ENCODE results near the gene VPS52.
A peak's percentile ranks its signal among the peaks of the same experiment; 100 is the strongest.

VPS52 gene

DNA sequence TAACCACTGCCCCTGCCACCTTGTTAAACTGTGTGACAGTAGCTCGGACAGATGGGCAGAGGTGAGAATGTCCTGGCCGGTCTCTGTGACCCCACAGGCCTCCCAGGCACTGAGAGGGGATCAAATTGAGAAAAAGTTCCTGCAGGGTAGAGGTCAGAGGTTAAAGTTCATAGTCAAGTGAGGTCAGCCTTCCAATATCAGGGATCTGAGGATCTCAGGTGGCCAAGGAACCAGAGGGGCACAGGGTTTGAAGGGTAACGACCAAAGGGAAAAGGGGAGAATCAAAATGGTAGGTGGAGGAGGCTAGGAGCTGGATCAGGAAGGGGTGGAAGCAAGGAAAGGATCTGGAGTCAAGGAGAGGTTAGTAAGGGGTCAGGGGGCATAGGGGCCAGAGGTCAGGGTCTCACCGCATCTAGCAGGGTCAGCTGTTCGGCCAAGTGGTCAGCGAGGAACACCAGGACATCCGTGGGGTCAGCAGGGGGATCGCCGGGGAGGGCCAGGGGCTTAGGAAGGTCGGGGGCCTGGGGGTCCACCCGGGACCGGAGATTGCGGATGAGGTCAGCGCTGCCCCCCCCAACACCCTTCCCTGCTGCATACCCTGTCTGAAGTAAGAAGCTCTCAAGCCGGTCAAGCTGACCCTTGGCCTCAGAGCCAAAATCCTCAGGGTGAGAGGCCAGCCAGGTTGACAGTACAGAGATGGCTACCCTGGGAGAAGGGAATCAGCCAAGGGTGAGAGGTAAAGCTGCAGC is 24.1 kb upstream of the VPS52 start:
- no peak for DNase-seq (ENCODE audit: low read depth)
- H3K4me3 ChIP-seq (ENCODE audit: control insufficient read depth, low read depth, low read length), result no peak overlapping the region
- TF ChIP-seq, protein P1, sequence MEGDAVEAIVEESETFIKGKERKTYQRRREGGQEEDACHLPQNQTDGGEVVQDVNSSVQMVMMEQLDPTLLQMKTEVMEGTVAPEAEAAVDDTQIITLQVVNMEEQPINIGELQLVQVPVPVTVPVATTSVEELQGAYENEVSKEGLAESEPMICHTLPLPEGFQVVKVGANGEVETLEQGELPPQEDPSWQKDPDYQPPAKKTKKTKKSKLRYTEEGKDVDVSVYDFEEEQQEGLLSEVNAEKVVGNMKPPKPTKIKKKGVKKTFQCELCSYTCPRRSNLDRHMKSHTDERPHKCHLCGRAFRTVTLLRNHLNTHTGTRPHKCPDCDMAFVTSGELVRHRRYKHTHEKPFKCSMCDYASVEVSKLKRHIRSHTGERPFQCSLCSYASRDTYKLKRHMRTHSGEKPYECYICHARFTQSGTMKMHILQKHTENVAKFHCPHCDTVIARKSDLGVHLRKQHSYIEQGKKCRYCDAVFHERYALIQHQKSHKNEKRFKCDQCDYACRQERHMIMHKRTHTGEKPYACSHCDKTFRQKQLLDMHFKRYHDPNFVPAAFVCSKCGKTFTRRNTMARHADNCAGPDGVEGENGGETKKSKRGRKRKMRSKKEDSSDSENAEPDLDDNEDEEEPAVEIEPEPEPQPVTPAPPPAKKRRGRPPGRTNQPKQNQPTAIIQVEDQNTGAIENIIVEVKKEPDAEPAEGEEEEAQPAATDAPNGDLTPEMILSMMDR (conservative IDR thresholded peaks at IDR 0.05; ENCODE audit: control insufficient read depth, insufficient read depth, low read depth, low read length), result no peak

DNA sequence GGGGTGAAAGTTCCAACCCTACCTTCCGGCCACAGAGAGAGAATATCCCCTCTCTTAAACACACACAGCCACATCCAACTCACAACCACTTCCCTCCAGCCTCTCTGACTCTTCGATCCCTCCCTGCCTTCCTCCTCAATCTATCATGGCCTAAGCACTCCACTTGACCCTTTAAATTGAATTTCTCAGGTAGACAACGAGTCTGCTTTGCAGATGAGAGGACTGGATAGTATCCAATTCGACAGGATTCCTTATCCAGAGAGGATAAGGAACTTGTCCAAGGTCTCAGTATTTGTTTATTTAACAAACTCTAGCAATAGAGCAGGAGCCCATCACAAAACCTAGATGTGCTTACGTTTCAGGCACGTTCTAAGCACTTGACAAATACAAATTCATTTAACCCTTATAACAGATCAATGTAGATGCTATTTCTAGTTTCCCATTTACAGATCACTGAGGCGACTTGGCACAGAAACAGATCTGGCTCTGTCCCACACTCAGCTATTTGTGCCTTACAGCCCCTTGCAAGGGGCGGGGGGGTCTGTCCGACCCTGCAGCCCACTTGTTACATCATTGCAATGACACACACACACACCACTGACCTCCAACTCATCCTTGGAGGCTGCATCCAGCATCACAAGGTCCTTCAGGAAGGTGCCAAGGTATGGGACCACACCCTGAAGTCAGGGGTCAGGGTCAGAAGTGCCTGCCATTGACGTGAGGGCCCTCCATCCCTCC is 22.6 kb upstream of the VPS52 start:
- TF ChIP-seq, protein P1 (conservative IDR thresholded peaks at IDR 0.05; ENCODE audit: control insufficient read depth, insufficient read depth, low read depth, low read length), result no peak
- no peak overlapping the region for H3K4me3 ChIP-seq (ENCODE audit: control insufficient read depth, low read depth, low read length)
- no peak for DNase-seq (ENCODE audit: low read depth)

DNA sequence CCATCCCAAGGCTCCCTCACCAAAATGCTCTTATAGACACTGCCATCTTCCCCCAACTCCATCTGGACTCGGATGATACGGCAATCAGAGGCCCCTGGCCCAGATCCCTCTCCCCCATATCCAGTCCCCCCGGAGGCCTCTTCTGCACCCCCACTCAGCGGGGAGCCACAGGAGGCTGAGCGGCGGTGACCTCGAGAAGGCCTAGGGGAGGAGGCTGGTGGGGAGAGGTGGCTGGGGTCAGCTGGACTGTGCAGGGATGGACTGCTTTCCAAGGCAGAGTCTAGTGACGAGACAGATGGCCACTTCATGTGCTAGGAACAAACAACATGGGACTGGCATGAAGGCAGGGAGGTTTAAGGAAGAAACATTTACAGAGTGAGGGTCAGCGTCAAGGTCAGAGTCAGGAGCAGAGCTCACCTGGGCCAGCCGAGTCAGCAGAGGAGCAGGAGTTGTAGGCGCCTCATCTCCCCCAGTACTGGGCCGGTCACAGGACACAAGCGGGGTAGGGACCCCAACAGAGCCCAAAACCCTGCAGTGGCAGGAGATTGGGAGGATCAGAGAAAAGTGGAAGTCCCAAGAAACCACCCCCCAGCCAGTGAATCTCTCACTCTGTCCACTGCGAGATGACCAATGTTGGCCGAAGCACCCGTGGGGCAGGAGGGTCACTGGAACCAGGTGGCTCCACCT is 21.5 kb upstream of the VPS52 start:
- TF ChIP-seq, protein P1 (conservative IDR thresholded peaks at IDR 0.05; ENCODE audit: control insufficient read depth, insufficient read depth, low read depth, low read length), result no peak
- H3K4me3 ChIP-seq (ENCODE audit: control insufficient read depth, low read depth, low read length), result no peak overlapping the region
- DNase-seq (ENCODE audit: low read depth), result no peak

GRCh38 chr6:33290459-33290858 is 18.8 kb upstream of the VPS52 start:
- TF ChIP-seq, protein P1 (conservative IDR thresholded peaks at IDR 0.05; ENCODE audit: control insufficient read depth, insufficient read depth, low read depth, low read length), result no peak
- peak overlapping the region; percentile 96 for H3K4me3 ChIP-seq (ENCODE audit: control insufficient read depth, low read depth, low read length)
- no peak for DNase-seq (ENCODE audit: low read depth)

DNA sequence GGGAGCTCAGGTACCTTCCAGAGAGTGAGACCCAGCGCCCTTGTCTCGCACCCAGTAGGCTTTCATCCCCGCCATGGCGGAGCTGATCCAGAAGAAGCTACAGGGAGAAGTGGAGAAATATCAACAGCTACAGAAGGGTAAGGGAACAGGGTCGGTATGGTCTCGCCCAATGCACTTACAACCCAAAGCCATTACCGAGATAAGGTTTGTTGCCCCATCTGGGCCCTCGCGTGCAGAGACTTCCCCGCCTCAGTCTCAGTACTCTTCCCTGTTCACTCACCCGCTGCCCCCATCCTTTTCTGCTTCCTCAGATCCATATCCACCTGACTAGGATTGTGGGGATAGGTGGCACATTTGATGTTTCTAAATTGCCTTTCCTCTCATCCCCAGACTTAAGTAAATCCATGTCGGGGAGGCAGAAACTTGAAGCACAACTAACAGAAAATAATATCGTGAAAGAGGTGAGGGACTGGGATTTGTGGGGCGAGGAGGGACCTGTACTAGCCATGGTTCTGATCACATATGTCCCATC is 18.2 kb upstream of the VPS52 start:
- peak overlapping the region; percentile 96 for H3K4me3 ChIP-seq (ENCODE audit: control insufficient read depth, low read depth, low read length)
- no peak for DNase-seq (ENCODE audit: low read depth)
- TF ChIP-seq, protein P1 (conservative IDR thresholded peaks at IDR 0.05; ENCODE audit: control insufficient read depth, insufficient read depth, low read depth, low read length), result no peak

GRCh38 chr6:33288921-33289783 is 17.5 kb upstream of the VPS52 start, which contains the start of the genes PFDN6 and WDR46:
PFDN6 (plus strand) TSS chr6:33289601; CDS start chr6:33289857, 256 bp downstream.
WDR46 (minus strand) TSS chr6:33289239; CDS start chr6:33289170, 69 bp downstream.
- H3K4me3 ChIP-seq (ENCODE audit: control insufficient read depth, low read depth, low read length), result peak within 1 kb of the TSS; percentile 96
- DNase-seq (ENCODE audit: low read depth), result peak; percentile 87
- TF ChIP-seq, protein P1 (conservative IDR thresholded peaks at IDR 0.05; ENCODE audit: control insufficient read depth, insufficient read depth, low read depth, low read length), result no peak

All from fibroblast of mammary gland (primary cell).